ENCODE results near the gene CFAP45. TPM values are rescaled to one million over a fixed set of nuclear protein-coding genes. Genes with fewer than 3 reads are reported as not detected.

Gene CFAP45
- total and polyA plus RNA-seq, 2 of the 8 experiments (the other 6 are each of a cell fraction or from before 2014, with no cell fraction given) = 0.05 TPM; not detected in 1

- no peak for TF ChIP-seq ATF2 (IDR thresholded peaks at IDR 0.05; ENCODE audit: low read length)
Observed at GRCh38 chr1:159841749-159842148, 58.2 kb downstream of the CFAP45 start (continued).

Measured in H1 (cell line).